B cell (primary cell): ENCODE measurements around the gene SUGCT. TPM values are rescaled to one million over a fixed set of nuclear protein-coding genes. Genes with fewer than 3 reads are reported as not detected.

Experiments
- ATAC-seq: fragments of 200-7000 bp; cut with Tn5 transposase; one replicate; pipeline ENCODE4 v1.10.0; 2021; ENCODE audit warnings: low read depth, mild to moderate bottlenecking, moderate number of reproducible peaks, moderate library complexity
- CTCF ChIA-PET: fragments of 350-600 bp; sonication (Branson Sonifier 250); formaldehyde crosslinking; loops from one replicate; lab custom pipeline; 2021; ENCODE audit warnings: antibody characterized with exemption, inconsistent platforms; lab: Charles Lee
- POLR2A ChIA-PET: fragments of 350-600 bp; sonication (Branson Sonifier 250); formaldehyde crosslinking; loops from one replicate; lab custom pipeline; 2021; ENCODE audit warnings: antibody characterized with exemption; lab: Charles Lee
- DNase-seq: peaks from one replicate; pipeline ENCODE4 v3.0.0; 2013
- H2AFZ ChIP-seq: 2 replicates; pipeline ENCODE4 v1.6.1; 2012; ENCODE audit warnings: mild to moderate bottlenecking, low read depth, low read length; ENCODE audit not compliant: insufficient read depth, poor library complexity, severe bottlenecking
- H3K27ac ChIP-seq, 2 donors: 1 replicate in 1 of 2; 2 replicates in 1 of 2; pipeline ENCODE4 v1.5.1; 2012 to 2013; ENCODE audit warnings: low read length in 2 of 2, mild to moderate bottlenecking in 2 of 2, moderate library complexity in 1 of 2
- H3K27me3 ChIP-seq, 4 experiments: fragments of 200-600 bp in 1 of 4; sonication (generic) in 1 of 4; replicated peaks in 1 of 4; 1 replicate in 2 of 4; 2 replicates in 2 of 4; pipeline versions ENCODE4 v1.6.1 to v1.7.0; 2013 to 2016; ENCODE audit warnings: low read length in 3 of 4, mild to moderate bottlenecking in 2 of 4, mixed read lengths in 1 of 4, moderate library complexity in 1 of 4; ENCODE audit not compliant: insufficient read depth in 4 of 4, control insufficient read depth in 3 of 4; ENCODE audit errors: control extremely low read depth in 1 of 4
- H3K36me3 ChIP-seq, 2 experiments: replicated peaks in 1 of 2; 1 replicate in 1 of 2; 2 replicates in 1 of 2; pipeline versions ENCODE4 v1.6.1 to v1.7.1; 2013; ENCODE audit warnings: low read length in 1 of 2; ENCODE audit not compliant: insufficient read depth in 2 of 2, control insufficient read depth in 1 of 2; ENCODE audit errors: control extremely low read depth in 1 of 2, extremely low read depth in 1 of 2
- H3K4me1 ChIP-seq, 2 donors: fragments of 200-600 bp in 1 of 2; sonication (generic) in 1 of 2; 1 replicate in 1 of 2; 2 replicates in 1 of 2; pipeline versions ENCODE4 v1.5.1 to v1.6.1; 2013 to 2017; ENCODE audit warnings: low read length in 2 of 2; ENCODE audit not compliant: control insufficient read depth in 2 of 2, insufficient read depth in 2 of 2
- H3K4me2 ChIP-seq: replicated peaks from 2 replicates; pipeline ENCODE3; 2012; ENCODE audit warnings: mild to moderate bottlenecking, low read depth, low read length; ENCODE audit not compliant: poor library complexity, severe bottlenecking
- H3K4me3 ChIP-seq, 5 experiments: fragments of 200-600 bp in 1 of 5; sonication (generic) in 1 of 5; 1 replicate in 3 of 5; 2 replicates in 2 of 5; pipeline versions ENCODE4 v1.5.1 to v1.7.0; 2011 to 2016; ENCODE audit warnings: low read length in 4 of 5, mild to moderate bottlenecking in 4 of 5, low read depth in 2 of 5, control low read depth in 1 of 5, moderate library complexity in 1 of 5; ENCODE audit not compliant: insufficient read depth in 1 of 5; ENCODE audit errors: control extremely low read depth in 1 of 5, extremely low read depth in 1 of 5
- H3K79me2 ChIP-seq: fragments of 200-600 bp; sonication (generic); one replicate; pipeline ENCODE4 v1.6.0; 2016; ENCODE audit warnings: low read length; ENCODE audit not compliant: control insufficient read depth, insufficient read depth
- H3K9ac ChIP-seq: fragments of 200-600 bp; sonication (generic); 2 replicates; pipeline ENCODE4 v1.6.1; 2017; ENCODE audit warnings: mild to moderate bottlenecking, low read length, moderate library complexity
- H3K9me3 ChIP-seq, 3 donors: one replicate each; pipeline versions ENCODE4 v1.6.1 to v1.7.1; 2013; ENCODE audit warnings: low read length in 2 of 3; ENCODE audit not compliant: control insufficient read depth in 2 of 3, insufficient read depth in 1 of 3; ENCODE audit errors: control extremely low read depth in 1 of 3
- H4K20me1 ChIP-seq: 2 replicates; pipeline ENCODE4 v1.6.0; 2012; ENCODE audit warnings: mild to moderate bottlenecking, low read length; ENCODE audit not compliant: insufficient read depth, control insufficient read depth, poor library complexity, severe bottlenecking
- H3K27ac Mint-ChIP-seq: one replicate; pipeline ENCODE4 v1.8.0; 2021; ENCODE audit warnings: mixed read lengths
- H3K27me3 Mint-ChIP-seq: one replicate; pipeline ENCODE4 v1.8.0; 2021; ENCODE audit warnings: mixed read lengths
- H3K4me1 Mint-ChIP-seq: one replicate; pipeline ENCODE4 v1.8.0; 2021; ENCODE audit warnings: mixed read lengths
- H3K4me3 Mint-ChIP-seq: one replicate; pipeline ENCODE4 v1.8.0; 2021; ENCODE audit warnings: mixed read lengths
- H3K9me3 Mint-ChIP-seq: one replicate; pipeline ENCODE4 v1.8.0; 2022; ENCODE audit warnings: mixed read lengths; ENCODE audit not compliant: insufficient read depth
- CTCF ChIP-seq: fragments of 200-600 bp; IDR thresholded peaks from one replicate; pipeline ENCODE4 v1.8.0; 2022; ENCODE audit warnings: antibody characterized with exemption, mild to moderate bottlenecking
- EZH2 ChIP-seq: IDR thresholded peaks from 2 replicates; pipeline ENCODE4 v1.6.1; 2012; ENCODE audit warnings: borderline replicate concordance, low read depth, mild to moderate bottlenecking, moderate library complexity, low read length; ENCODE audit not compliant: insufficient read depth, poor library complexity, severe bottlenecking
- WGBS: methylation state at CpG from one replicate; pipeline ENCODE4 v1.1.5; 2013; ENCODE audit warnings: missing lambda C conversion rate; ENCODE audit not compliant: insufficient coverage; 5-methylcytosine and 5-hydroxymethylcytosine counted together
- intact Hi-C: fragments of 100-400 bp; cut with micrococcal nuclease; formaldehyde crosslinking; loops from one replicate; pipeline ENCODE4 v1.10.0; 2022
- polyA plus RNA-seq: library from polyadenylated mRNA; depleted of rRNA; stranded (reverse); fragments of >200 nt; gene quantifications from 2 replicates; pipeline ENCODE4 v1.2.3, GENCODE V29; 2012
- total RNA-seq, 2 donors: library from RNA; stranded (reverse); fragments of 120-200 nt in 1 of 2; gene quantifications; 1 replicate in 1 of 2; 2 replicates in 1 of 2; pipeline versions ENCODE4 v1.2.3 to v1.2.4, GENCODE V29; 2013 to 2022

SUGCT gene
- total and polyA plus RNA-seq, 2 donors (not counting 1 experiment from before 2014, with no cell fraction given) = 0.19 to 0.86 TPM

DNA sequence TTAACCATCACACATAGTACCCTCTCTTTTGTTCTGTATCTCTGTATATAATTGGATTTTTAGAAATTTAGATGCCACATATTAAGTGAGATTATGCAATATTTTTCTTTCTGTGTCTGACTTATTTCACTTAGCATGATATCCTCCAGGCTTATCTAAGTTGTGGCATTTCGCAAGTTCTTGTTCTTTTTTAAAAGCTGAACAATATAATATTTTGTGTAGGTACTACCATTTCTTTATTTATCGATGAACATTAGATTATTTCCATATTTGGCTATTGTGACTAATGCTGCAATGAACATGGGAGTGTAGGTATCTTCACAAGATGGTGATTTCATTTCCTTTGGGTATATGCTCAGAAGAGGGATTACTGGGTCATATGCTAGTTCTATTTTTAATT lies 295.0 kb downstream of the SUGCT start:
- Mint-ChIP-seq H3K27me3 (no peaks in the 10 kb centered on the region), H3K4me1 (no peaks in the 10 kb centered on the region), H3K4me3 (no peak overlapping the region), H3K27ac (no peak overlapping the region), H3K9me3 (peaks cover 4% of the 10 kb centered on the region)
- no peaks in the 10 kb centered on the region for H3K4me1 ChIP-seq
- no peak overlapping the region for H2AFZ ChIP-seq
- H3K4me3 ChIP-seq = no peak overlapping the region
- ChIA-PET POLR2A (no interaction called here), CTCF (no interaction called here)
- no peak overlapping the region for H3K4me2 ChIP-seq
- no peak for TF ChIP-seq CTCF
- H3K9ac ChIP-seq = no peak overlapping the region
- no peaks in the 10 kb centered on the region for H3K79me2 ChIP-seq
- H3K36me3 ChIP-seq = no peaks in the 10 kb centered on the region
- no peaks in the 10 kb centered on the region for H4K20me1 ChIP-seq
- DNase-seq (no peak), ATAC-seq (no peak)
- H3K27me3 ChIP-seq = no peaks in the 10 kb centered on the region
- intact Hi-C loops = no loop called here
- no CpG with 5 or more reads among the region's 2 CpGs for WGBS
- no peak overlapping the region for H3K27ac ChIP-seq
- H3K9me3 ChIP-seq = peaks cover 0 to 4% (median 0%) of the 10 kb centered on the region in 3 donors

- WGBS = no CpG with 5 or more reads among the region's 2 CpGs
- Histone ChIP-seq H3K27me3 (no peaks in the 10 kb centered on the region), H3K9me3 (peaks cover 0 to 4% (median 0%) of the 10 kb centered on the region in 3 donors), H3K36me3 (no peaks in the 10 kb centered on the region), H3K9ac (no peak overlapping the region), H2AFZ (no peak overlapping the region), H3K79me2 (no peaks in the 10 kb centered on the region), H3K4me3 (no peak overlapping the region), H3K4me2 (no peak overlapping the region), H3K27ac (no peak overlapping the region), H3K4me1 (no peaks in the 10 kb centered on the region), H4K20me1 (no peaks in the 10 kb centered on the region)
- POLR2A ChIA-PET = no interaction called here
- ATAC-seq (no peak), DNase-seq (no peak)
- Mint-ChIP-seq H3K4me1 (no peaks in the 10 kb centered on the region), H3K27me3 (no peaks in the 10 kb centered on the region), H3K9me3 (peaks cover 4% of the 10 kb centered on the region), H3K4me3 (no peak overlapping the region), H3K27ac (no peak overlapping the region)
- intact Hi-C loops = no loop called here
- CTCF ChIA-PET = no interaction called here
- TF ChIP-seq CTCF = no peak
- no peak for TF ChIP-seq EZH2
Observed at GRCh38 chr7:40432046-40432445, 297.2 kb downstream of the SUGCT start.
